Loucy (cell line): ENCODE data around the gene CFAP68.
"Not testable (repeated sequence)": the region's sequence is repeated elsewhere in the genome, so short reads cannot be mapped to it uniquely, and the experiment has no call there.

ENCODE experiments used
- H2AFZ ChIP-seq: fragments of 200-600 bp; sonication (generic); 2 replicates; pipeline ENCODE4 v1.6.0; 2016; ENCODE audit warnings: antibody characterized with exemption, mild to moderate bottlenecking, low read length, moderate library complexity
- H3F3A ChIP-seq: fragments of 200-600 bp; 2 replicates; pipeline ENCODE4 v1.6.0; 2016; ENCODE audit warnings: antibody characterized with exemption, low read depth, mild to moderate bottlenecking
- H3K27me3 ChIP-seq: fragments of 200-600 bp; sonication (generic); 2 replicates; pipeline ENCODE4 v1.6.1; 2014; ENCODE audit warnings: low read length, mild to moderate bottlenecking; ENCODE audit not compliant: insufficient read depth, poor library complexity, severe bottlenecking
- H3K36me3 ChIP-seq: fragments of 200-600 bp; sonication (generic); 2 replicates; pipeline ENCODE4 v1.6.1; 2016; ENCODE audit warnings: low read length; ENCODE audit not compliant: insufficient read depth
- H3K4me1 ChIP-seq: fragments of 200-600 bp; sonication (generic); 2 replicates; pipeline ENCODE4 v1.5.1; 2014; ENCODE audit warnings: low read length, mild to moderate bottlenecking; ENCODE audit not compliant: insufficient read depth, poor library complexity, severe bottlenecking
- H3K4me2 ChIP-seq: fragments of 200-600 bp; sonication (generic); 2 replicates; pipeline ENCODE4 v1.6.0; 2014; ENCODE audit warnings: antibody characterized with exemption, low read length, low read depth, mild to moderate bottlenecking; ENCODE audit not compliant: poor library complexity, severe bottlenecking
- H3K4me3 ChIP-seq: fragments of 200-600 bp; sonication (generic); 2 replicates; pipeline ENCODE4 v1.5.1; 2014; ENCODE audit warnings: low read length, mild to moderate bottlenecking, mixed read lengths; ENCODE audit not compliant: poor library complexity, severe bottlenecking
- H3K79me2 ChIP-seq: fragments of 200-600 bp; sonication (generic); 2 replicates; pipeline ENCODE4 v1.6.1; 2014; ENCODE audit warnings: low read length; ENCODE audit not compliant: insufficient read depth
- H3K9ac ChIP-seq: fragments of 200-600 bp; sonication (generic); 2 replicates; pipeline ENCODE4 v1.6.0; 2014; ENCODE audit warnings: mild to moderate bottlenecking, low read depth, low read length, moderate library complexity; ENCODE audit not compliant: poor library complexity, severe bottlenecking
- H3K9me2 ChIP-seq: fragments of 200-600 bp; sonication (generic); replicated peaks from 2 replicates; pipeline ENCODE4 v1.6.1; 2016; ENCODE audit warnings: low read depth, low read length, mixed read lengths
- H3K9me3 ChIP-seq: fragments of 200-600 bp; sonication (generic); 2 replicates; pipeline ENCODE4 v1.6.1; 2014; ENCODE audit warnings: mild to moderate bottlenecking, antibody characterized with exemption, low read length, low read depth; ENCODE audit not compliant: insufficient read depth
- H4K20me1 ChIP-seq: fragments of 200-600 bp; sonication (generic); 2 replicates; pipeline ENCODE4 v1.6.0; 2014; ENCODE audit warnings: antibody characterized with exemption, low read length, mild to moderate bottlenecking; ENCODE audit not compliant: insufficient read depth, poor library complexity, severe bottlenecking
- EZH2phosphoT487 ChIP-seq: fragments of 200-600 bp; IDR thresholded peaks from 2 replicates; pipeline ENCODE4 v1.6.1; 2018; ENCODE audit warnings: antibody characterized with exemption, mild to moderate bottlenecking, moderate library complexity, borderline replicate concordance
- TF ChIP-seq, protein P1 (sequence below): fragments of 200-600 bp; sonication (generic); conservative IDR thresholded peaks from 2 replicates; pipeline ENCODE4 v1.5.1; 2014; ENCODE audit warnings: mild to moderate bottlenecking, antibody characterized with exemption, low read length

Gene CFAP68

DNA sequence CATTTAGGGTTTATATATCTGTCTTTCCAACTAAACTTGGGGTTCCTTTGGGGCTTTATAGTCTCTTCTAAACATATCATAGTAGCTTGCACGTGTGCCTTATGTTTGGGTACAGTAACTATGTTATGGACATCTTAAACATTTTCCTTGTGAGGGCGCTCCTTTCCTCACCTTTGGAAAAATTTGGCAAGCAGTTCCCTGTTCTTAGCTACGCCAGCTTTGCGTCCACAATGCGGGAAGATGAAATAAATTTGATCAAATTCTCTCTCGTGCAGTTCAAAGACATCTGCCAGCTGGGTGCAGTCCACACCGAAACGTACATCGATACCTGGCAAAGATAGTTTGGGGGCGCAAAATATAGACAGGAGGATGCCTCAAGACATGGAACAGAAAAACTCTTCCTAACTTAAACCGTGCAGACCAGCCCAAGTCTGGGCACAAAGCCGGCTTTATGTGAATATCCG is 924 bp upstream of the CFAP68 start:
- Histone ChIP-seq H3K4me2 (peak overlapping the region; percentile 77), H3K9me2 (no peaks in the 10 kb centered on the region), H3K4me1 (no peaks in the 10 kb centered on the region), H3K27me3 (no peaks in the 10 kb centered on the region), H2AFZ (peak overlapping the region; percentile 88), H4K20me1 (no peaks in the 10 kb centered on the region), H3K9me3 (no peaks in the 10 kb centered on the region), H3F3A (no peaks in the 10 kb centered on the region), H3K4me3 (peak overlapping the region; percentile 76), H3K79me2 (no peaks in the 10 kb centered on the region), H3K36me3 (no peaks in the 10 kb centered on the region), H3K9ac (peak overlapping the region; percentile 69)
- TF ChIP-seq, protein P1, sequence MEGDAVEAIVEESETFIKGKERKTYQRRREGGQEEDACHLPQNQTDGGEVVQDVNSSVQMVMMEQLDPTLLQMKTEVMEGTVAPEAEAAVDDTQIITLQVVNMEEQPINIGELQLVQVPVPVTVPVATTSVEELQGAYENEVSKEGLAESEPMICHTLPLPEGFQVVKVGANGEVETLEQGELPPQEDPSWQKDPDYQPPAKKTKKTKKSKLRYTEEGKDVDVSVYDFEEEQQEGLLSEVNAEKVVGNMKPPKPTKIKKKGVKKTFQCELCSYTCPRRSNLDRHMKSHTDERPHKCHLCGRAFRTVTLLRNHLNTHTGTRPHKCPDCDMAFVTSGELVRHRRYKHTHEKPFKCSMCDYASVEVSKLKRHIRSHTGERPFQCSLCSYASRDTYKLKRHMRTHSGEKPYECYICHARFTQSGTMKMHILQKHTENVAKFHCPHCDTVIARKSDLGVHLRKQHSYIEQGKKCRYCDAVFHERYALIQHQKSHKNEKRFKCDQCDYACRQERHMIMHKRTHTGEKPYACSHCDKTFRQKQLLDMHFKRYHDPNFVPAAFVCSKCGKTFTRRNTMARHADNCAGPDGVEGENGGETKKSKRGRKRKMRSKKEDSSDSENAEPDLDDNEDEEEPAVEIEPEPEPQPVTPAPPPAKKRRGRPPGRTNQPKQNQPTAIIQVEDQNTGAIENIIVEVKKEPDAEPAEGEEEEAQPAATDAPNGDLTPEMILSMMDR, result no peak
- no peak for TF ChIP-seq EZH2phosphoT487

DNA sequence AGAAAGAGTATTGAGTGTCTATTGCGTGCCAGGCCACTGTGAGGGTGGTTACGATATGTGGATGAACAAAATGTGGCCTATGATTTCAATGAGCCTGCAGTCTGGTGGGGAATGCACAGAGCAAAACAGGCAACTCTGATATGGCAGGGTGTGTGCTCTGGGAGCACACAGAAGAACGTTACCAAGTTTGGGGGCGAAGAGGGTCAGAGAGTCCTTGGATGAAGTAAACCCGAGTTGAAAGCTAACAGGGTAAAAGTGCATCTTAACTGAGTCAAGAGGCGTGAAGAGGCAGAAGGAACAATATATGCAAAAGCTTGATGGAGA is 258 bp downstream of the CFAP68 start:
- Histone ChIP-seq H3K9me3 (no peaks in the 10 kb centered on the region), H3K9me2 (no peaks in the 10 kb centered on the region), H2AFZ (peak overlapping the region; percentile 84), H3K4me3 (peak overlapping the region; percentile 76), H3K27me3 (no peaks in the 10 kb centered on the region), H3K36me3 (no peaks in the 10 kb centered on the region), H3K9ac (peak overlapping the region; percentile 69), H3F3A (no peaks in the 10 kb centered on the region), H3K4me1 (no peaks in the 10 kb centered on the region), H4K20me1 (no peaks in the 10 kb centered on the region), H3K79me2 (no peaks in the 10 kb centered on the region), H3K4me2 (peak overlapping the region; percentile 77)
- TF ChIP-seq, protein P1, result no peak
- TF ChIP-seq EZH2phosphoT487, result no peak

DNA sequence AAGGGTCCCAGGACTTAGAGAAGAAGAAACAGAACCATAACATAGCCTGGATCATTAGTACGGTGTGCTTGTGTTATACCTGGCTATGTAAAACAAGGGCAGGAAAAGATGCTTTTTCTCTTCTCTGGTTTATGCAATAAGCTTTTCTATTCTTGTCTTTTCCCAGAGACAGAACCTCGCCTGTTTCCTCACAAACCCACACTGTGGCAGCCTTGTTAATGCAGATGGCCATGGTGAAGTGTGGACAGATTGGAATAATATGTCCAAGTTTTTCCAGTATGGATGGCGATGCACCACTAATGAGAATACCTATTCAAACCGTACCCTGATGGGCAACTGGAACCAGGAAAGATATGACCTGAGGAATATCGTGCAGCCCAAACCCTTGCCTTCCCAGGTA is 2.9 kb downstream of the CFAP68 start:
- Histone ChIP-seq H3K9me3 (no peaks in the 10 kb centered on the region), H3K27me3 (no peaks in the 10 kb centered on the region), H3K36me3 (no peaks in the 10 kb centered on the region), H3K79me2 (no peaks in the 10 kb centered on the region), H3K4me2 (no peak overlapping the region), H4K20me1 (no peaks in the 10 kb centered on the region), H3K9ac (no peak overlapping the region), H3F3A (no peaks in the 10 kb centered on the region), H3K9me2 (no peaks in the 10 kb centered on the region), H2AFZ (no peak overlapping the region), H3K4me1 (no peaks in the 10 kb centered on the region), H3K4me3 (no peak overlapping the region)
- TF ChIP-seq, protein P1, result no peak
- TF ChIP-seq EZH2phosphoT487, result no peak

DNA sequence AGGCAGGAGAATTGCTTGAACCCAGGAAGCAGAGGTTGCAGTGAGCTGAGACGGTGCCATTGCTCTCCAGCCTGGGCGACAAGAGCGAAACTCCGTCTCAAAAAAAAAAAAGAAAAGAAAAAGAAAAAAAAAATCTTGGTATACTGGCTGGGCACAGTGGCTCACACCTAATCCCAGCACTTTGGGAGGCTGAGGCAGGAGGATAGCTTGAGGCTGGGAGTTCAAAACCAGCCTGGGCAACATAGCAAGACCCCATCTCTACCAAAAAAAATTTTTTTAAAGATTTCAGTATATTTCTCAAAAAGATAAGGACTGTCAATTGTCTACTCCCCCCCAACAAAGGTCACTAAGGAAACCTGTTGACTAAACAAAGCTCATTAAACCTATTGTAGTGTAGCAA is 5.7 kb downstream of the CFAP68 start:
- H3F3A ChIP-seq, H3K4me3 ChIP-seq, H3K9ac ChIP-seq, H3K9me3 ChIP-seq, H3K9me2 ChIP-seq, H3K4me1 ChIP-seq, H3K4me2 ChIP-seq, H2AFZ ChIP-seq, H4K20me1 ChIP-seq, H3K79me2 ChIP-seq, H3K27me3 ChIP-seq, H3K36me3 ChIP-seq: not testable (repeated sequence)
